SK-N-SH (cell line): ENCODE results near the gene FAT1. TPM values are rescaled to one million over a fixed set of nuclear protein-coding genes. Genes with fewer than 3 reads are reported as not detected.

Experiments
- CTCF ChIA-PET: fragments of 300-600, 350-600 bp; formaldehyde crosslinking; extraction: SDS; loops from one replicate; lab custom pipeline; 2021; lab: Yijun Ruan, JAX
- POLR2A ChIA-PET: fragments of 350-600 bp; sonication (Branson Sonifier 250); formaldehyde crosslinking; extraction: SDS; loops from one replicate; lab custom pipeline; 2020; ENCODE audit warnings: antibody characterized with exemption, inconsistent platforms; lab: Yijun Ruan, JAX
- DNase-seq: peaks from one replicate; pipeline ENCODE4 v3.0.0; 2012
- H2AFZ ChIP-seq: fragments of 200-600 bp; sonication (generic); 2 replicates; pipeline ENCODE4 v1.8.1; 2016; ENCODE audit warnings: antibody characterized with exemption, mild to moderate bottlenecking, low read depth
- H3F3A ChIP-seq: fragments of 200-600 bp; sonication (generic); replicated peaks from 2 replicates; pipeline ENCODE3; 2016; ENCODE audit warnings: antibody characterized with exemption, mild to moderate bottlenecking; ENCODE audit not compliant: insufficient read depth
- H3K27ac ChIP-seq, 2 experiments: fragments of 200-500 bp in 1 of 2; fragments of 200-600 bp in 1 of 2; sonication (Bioruptor generic) in 1 of 2; sonication (generic), shearing (Covaris generic) in 1 of 2; 2 replicates each; pipeline versions ENCODE4 v1.5.1 to v1.6.1; 2014 to 2016; ENCODE audit warnings: low read depth in 2 of 2, inconsistent platforms in 1 of 2, low read length in 1 of 2, mild to moderate bottlenecking in 1 of 2, mixed read lengths in 1 of 2
- H3K27me3 ChIP-seq: fragments of 200-600 bp; sonication (generic), shearing (Covaris generic); 2 replicates; pipeline ENCODE4 v1.6.1; 2016; ENCODE audit warnings: mixed run types; ENCODE audit not compliant: insufficient read depth
- H3K36me3 ChIP-seq, 2 experiments: fragments of 200-500 bp in 1 of 2; fragments of 200-600 bp in 1 of 2; sonication (Bioruptor generic) in 1 of 2; sonication (generic) in 1 of 2; replicated peaks in 1 of 2; 2 replicates each; pipeline versions ENCODE3 to v1.5.1; 2014 to 2016; ENCODE audit warnings: low read length in 1 of 2, mild to moderate bottlenecking in 1 of 2; ENCODE audit not compliant: insufficient read depth in 2 of 2, control insufficient read depth in 1 of 2
- H3K4me1 ChIP-seq, 2 experiments: fragments of 200-500 bp in 1 of 2; fragments of 200-600 bp in 1 of 2; sonication (Bioruptor generic) in 1 of 2; sonication (generic), shearing (Covaris generic) in 1 of 2; 2 replicates each; pipeline versions ENCODE4 v1.5.1 to v1.6.1; 2014 to 2016; ENCODE audit warnings: low read depth in 1 of 2, low read length in 1 of 2, mixed run types in 1 of 2; ENCODE audit not compliant: insufficient read depth in 2 of 2, control insufficient read depth in 1 of 2
- H3K4me2 ChIP-seq: fragments of 200-600 bp; sonication (generic), shearing (Covaris generic); 2 replicates; pipeline ENCODE4 v1.6.1; 2017; ENCODE audit warnings: mixed run types
- H3K4me3 ChIP-seq, 2 experiments: fragments of 200-500 bp in 1 of 2; fragments of 200-600 bp in 1 of 2; sonication (Bioruptor generic) in 1 of 2; sonication (generic), shearing (Covaris generic) in 1 of 2; 2 replicates each; pipeline versions ENCODE4 v1.5.1 to v1.8.1; 2014 to 2016; ENCODE audit warnings: low read depth in 2 of 2, inconsistent platforms in 1 of 2, low read length in 1 of 2, mild to moderate bottlenecking in 1 of 2, mixed read lengths in 1 of 2, moderate library complexity in 1 of 2
- H3K79me2 ChIP-seq: fragments of 200-600 bp; sonication (generic); 2 replicates; pipeline ENCODE4 v1.8.1; 2017; ENCODE audit warnings: mild to moderate bottlenecking; ENCODE audit not compliant: insufficient read depth
- H3K9ac ChIP-seq: fragments of 200-600 bp; sonication (generic); 2 replicates; pipeline ENCODE4 v1.6.1; 2017; ENCODE audit warnings: mixed run types
- H3K9me2 ChIP-seq: fragments of 200-600 bp; sonication (generic); 2 replicates; pipeline ENCODE4 v1.6.1; 2017; ENCODE audit warnings: mixed run types
- H3K9me3 ChIP-seq: fragments of 200-600 bp; sonication (generic); 2 replicates; pipeline ENCODE4 v1.6.1; 2017; ENCODE audit warnings: mixed run types, mild to moderate bottlenecking, moderate library complexity
- H4K20me1 ChIP-seq: fragments of 200-600 bp; sonication (generic); 2 replicates; pipeline ENCODE4 v1.6.1; 2017; ENCODE audit warnings: mild to moderate bottlenecking, mixed run types; ENCODE audit not compliant: insufficient read depth
- CTCF ChIP-seq: fragments of 200-600 bp; sonication (generic); IDR thresholded peaks from 2 replicates; pipeline ENCODE4 v1.6.1; 2017; ENCODE audit warnings: antibody characterized with exemption, mild to moderate bottlenecking, moderate library complexity
- ELF1 ChIP-seq: IDR thresholded peaks from 2 replicates; pipeline ENCODE4 v1.4.0; 2012
- EZH2phosphoT487 ChIP-seq: fragments of 200-600 bp; sonication (generic); IDR thresholded peaks from 2 replicates; pipeline ENCODE4 v1.6.1; 2017; ENCODE audit warnings: low read depth, mixed run types, mild to moderate bottlenecking, antibody characterized with exemption, moderate library complexity, borderline replicate concordance
- FOSL2 ChIP-seq: IDR thresholded peaks from 2 replicates; pipeline ENCODE4 v1.4.0; 2012; ENCODE audit warnings: low read depth, mild to moderate bottlenecking, moderate library complexity, borderline replicate concordance
- FOXJ3 ChIP-seq: sonication (generic); formaldehyde crosslinking; IDR thresholded peaks from 2 replicates; pipeline ENCODE4 v1.5.1; 2020; ENCODE audit warnings: mild to moderate bottlenecking, missing genetic modification reagents
- GABPA ChIP-seq: IDR thresholded peaks from 2 replicates; pipeline ENCODE4 v1.4.0; 2012; ENCODE audit warnings: low read depth, mild to moderate bottlenecking
- JUND ChIP-seq: IDR thresholded peaks from 2 replicates; pipeline ENCODE4 v1.4.0; 2012
- MAX ChIP-seq: IDR thresholded peaks from 2 replicates; pipeline ENCODE4 v1.4.0; 2012; ENCODE audit warnings: low read depth
- MEF2A ChIP-seq: IDR thresholded peaks from 2 replicates; pipeline ENCODE4 v1.4.0; 2012; ENCODE audit warnings: low read depth, borderline replicate concordance
- NFIC ChIP-seq: IDR thresholded peaks from 2 replicates; pipeline ENCODE4 v1.4.0; 2012; ENCODE audit warnings: borderline replicate concordance
- PBX3 ChIP-seq: IDR thresholded peaks from 2 replicates; pipeline ENCODE4; 2012
- POLR2AphosphoS5 ChIP-seq: IDR thresholded peaks from 2 replicates; pipeline ENCODE4 v1.6.1; 2012; ENCODE audit warnings: low read depth, low read length
- RAD21 ChIP-seq: IDR thresholded peaks from 2 replicates; pipeline ENCODE4 v1.6.1; 2012; ENCODE audit warnings: mild to moderate bottlenecking, low read length
- RCOR1 ChIP-seq: fragments of 150-350 bp; IDR thresholded peaks from 2 replicates; pipeline ENCODE4 v1.6.1; 2017; ENCODE audit warnings: antibody characterized with exemption, low read length
- RXRA ChIP-seq: IDR thresholded peaks from 2 replicates; pipeline ENCODE4 v1.4.0; 2012; ENCODE audit warnings: low read depth, mild to moderate bottlenecking, borderline replicate concordance
- SIN3A ChIP-seq: IDR thresholded peaks from 2 replicates; pipeline ENCODE4 v1.6.1; 2012; ENCODE audit warnings: low read depth, mild to moderate bottlenecking, low read length, moderate library complexity, borderline replicate concordance
- TAF1 ChIP-seq: IDR thresholded peaks from 2 replicates; pipeline ENCODE4 v1.6.1; 2012; ENCODE audit warnings: low read depth, mild to moderate bottlenecking, low read length, moderate library complexity, borderline replicate concordance
- TCF12 ChIP-seq: IDR thresholded peaks from 2 replicates; pipeline ENCODE4 v1.4.0; 2012
- TEAD4 ChIP-seq: IDR thresholded peaks from 2 replicates; pipeline ENCODE4 v1.4.0; 2012; ENCODE audit warnings: mild to moderate bottlenecking, borderline replicate concordance; ENCODE audit not compliant: insufficient read depth
- USF1 ChIP-seq: IDR thresholded peaks from 2 replicates; pipeline ENCODE4 v1.4.0; 2012; ENCODE audit warnings: low read depth, borderline replicate concordance
- YY1 ChIP-seq: IDR thresholded peaks from 2 replicates; pipeline ENCODE4 v1.4.0; 2012; ENCODE audit warnings: low read depth, mild to moderate bottlenecking
- WGBS: methylation state at CpG from one replicate; pipeline ENCODE4 v1.1.6; 2017; ENCODE audit warnings: low lambda C conversion rate; 5-methylcytosine and 5-hydroxymethylcytosine counted together
- polyA plus RNA-seq, 3 experiments: library from polyadenylated mRNA; depleted of rRNA; stranded (reverse); fragments of >200 nt; gene quantifications; 2 replicates each; pipeline ENCODE4 v1.2.3, GENCODE V29; 2012

FAT1 gene
- polyA plus RNA-seq, 1 of the 3 experiments (the other 2 are of a cell fraction), result 41.3 TPM

- WGBS, result 40% methylated on average over 6 of the region's 6 CpGs
- H3K79me2 ChIP-seq, result no peaks in the 10 kb centered on the region
- H4K20me1 ChIP-seq, result no peaks in the 10 kb centered on the region
- H3K9me3 ChIP-seq, result no peaks in the 10 kb centered on the region
- H3K27me3 ChIP-seq, result no peaks in the 10 kb centered on the region
- H3K36me3 ChIP-seq, result no peaks in the 10 kb centered on the region
- H3K4me1 ChIP-seq, result no peaks in the 10 kb centered on the region; a peak in 1 of 4 replicates
- no peaks in the 10 kb centered on the region for H3K9me2 ChIP-seq
- no peak for TF ChIP-seq POLR2AphosphoS5
- no peak for TF ChIP-seq USF1
- TF ChIP-seq YY1, result no peak
- TF ChIP-seq SIN3A, result no peak
- TF ChIP-seq CTCF, result no peak
- no peak for TF ChIP-seq GABPA
- no peak for TF ChIP-seq EZH2phosphoT487
- ChIA-PET POLR2A (no interaction called here), CTCF (no interaction called here)
- no peaks in the 10 kb centered on the region for H3F3A ChIP-seq
- DNase-seq, result no peak
- H3K27ac ChIP-seq, result 0 out of 4 replicates have a peak overlapping the region, but pooled peaks of 1 of the 2 experiments have one; percentile 20
- no peak overlapping the region for H2AFZ ChIP-seq
- no peak overlapping the region for H3K4me2 ChIP-seq
- no peak overlapping the region for H3K9ac ChIP-seq
- H3K4me3 ChIP-seq, result no peak overlapping the region
Observed at GRCh38 chr4:186760576-186760975, 36.9 kb upstream of the FAT1 start.

- H3F3A ChIP-seq, result no peaks in the 10 kb centered on the region
- POLR2A ChIA-PET, result no interaction called here
- TF ChIP-seq FOXJ3 (CRISPR knock-in tag), result no peak
- TF ChIP-seq RCOR1, result no peak
- no peak for TF ChIP-seq CTCF
- no peak for TF ChIP-seq RAD21
- no peak for TF ChIP-seq POLR2AphosphoS5
- TF ChIP-seq MAX, result no peak
- no peak for TF ChIP-seq MEF2A
- no peak for TF ChIP-seq TAF1
- no peak for TF ChIP-seq EZH2phosphoT487
- TF ChIP-seq TEAD4, result no peak
- no peak for TF ChIP-seq FOSL2
- TF ChIP-seq ELF1, result no peak
- no peak for TF ChIP-seq TCF12
- no peak for TF ChIP-seq YY1
- TF ChIP-seq JUND, result no peak
- TF ChIP-seq NFIC, result no peak
- no peak for TF ChIP-seq PBX3
- TF ChIP-seq RXRA, result no peak
- TF ChIP-seq SIN3A, result no peak
- TF ChIP-seq, all 33 proteins: peak for 0
- DNase-seq, result no peak
- Histone ChIP-seq H3K9ac (no peak overlapping the region), H3K4me3 (no peak overlapping the region), H3K79me2 (no peaks in the 10 kb centered on the region), H3K27me3 (no peaks in the 10 kb centered on the region), H3K27ac (no peak overlapping the region), H3K4me1 (no peaks in the 10 kb centered on the region), H3K4me2 (no peak overlapping the region), H3K9me3 (no peaks in the 10 kb centered on the region), H3K36me3 (no peaks in the 10 kb centered on the region), H3K9me2 (no peaks in the 10 kb centered on the region), H4K20me1 (no peaks in the 10 kb centered on the region), H2AFZ (no peak overlapping the region)
- CTCF ChIA-PET, result interaction anchor here (1.0 kb wide), 1 partner anchor 10 kb away, joined by 3 read pairs; no protein-coding TSS in a partner anchor
- WGBS, result 66% methylated on average over 10 of the region's 10 CpGs
Observed at GRCh38 chr4:186759990-186760389, 36.3 kb upstream of the FAT1 start.
